GM10248 (cell line): ENCODE data around the gene MCHR1.

ENCODE experiments used
- CTCF ChIA-PET: fragments of 300-600 bp; sonication (Branson Sonifier 250); formaldehyde crosslinking; extraction: SDS; loops from one replicate; lab custom pipeline; 2021; ENCODE audit warnings: antibody characterized with exemption; lab: Yijun Ruan, JAX
- POLR2A ChIA-PET: fragments of 350-650 bp; sonication (Branson Sonifier 250); formaldehyde crosslinking; extraction: SDS; loops from one replicate; lab custom pipeline; 2020; ENCODE audit warnings: antibody characterized with exemption; lab: Yijun Ruan, JAX
- DNase-seq: peaks from one replicate; pipeline ENCODE4 v3.0.0; 2012; ENCODE audit errors: extremely low spot score
- CTCF ChIP-seq: IDR thresholded peaks from 2 replicates; pipeline ENCODE4 v1.5.1; 2012; ENCODE audit warnings: mild to moderate bottlenecking, low read depth; ENCODE audit errors: extremely low read depth, missing control alignments, control extremely low read depth

Gene MCHR1

GRCh38 chr22:40679249-40679963 is at the start of gene MCHR1:
Gene MCHR1, plus strand, starts transcription at chr22:40679484. Its CDS starts 169 bp downstream, at chr22:40679653.
- no peak for TF ChIP-seq CTCF
- ChIA-PET POLR2A (no interaction called here), CTCF (interaction anchor here (0.9 to 1.6 kb wide), 3 partner anchors 81 to 220 kb away, joined by 3 read pairs; no protein-coding TSS in a partner anchor)
- DNase-seq: no peak

DNA sequence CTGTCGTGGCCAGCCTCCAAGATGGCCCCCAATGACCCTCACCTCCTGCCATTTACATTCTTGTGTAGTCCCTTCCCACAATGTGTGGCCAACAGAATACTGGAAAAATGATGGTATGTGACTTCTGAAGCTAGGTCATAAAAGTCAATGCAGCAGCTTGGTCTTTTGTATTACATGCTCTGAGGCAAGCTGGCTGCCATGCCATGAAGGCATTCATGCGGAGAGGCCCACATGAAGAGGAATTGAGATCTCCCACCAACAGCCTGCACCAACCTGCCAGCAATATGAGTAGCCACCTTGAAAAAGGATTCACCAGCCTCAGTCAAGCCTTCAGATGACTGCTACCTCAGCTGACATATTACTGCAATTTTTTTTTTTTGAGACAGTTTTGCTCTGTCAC is 47.4 kb upstream of the MCHR1 start:
- no peak for TF ChIP-seq CTCF
- ChIA-PET CTCF (interaction anchor here (0.9 to 3.5 kb wide), 6 partner anchors 9 to 267 kb away, joined by 3 to 21 read pairs (median 6); no protein-coding TSS in a partner anchor), POLR2A (no interaction called here)
- no peak for DNase-seq

- CTCF ChIA-PET: interaction anchor here (1.0 to 4.7 kb wide), 8 partner anchors 8 to 196 kb away, joined by 3 to 29 read pairs (median 8); no protein-coding TSS in a partner anchor
- POLR2A ChIA-PET: no interaction called here
- no peak for TF ChIP-seq CTCF
- no peak for DNase-seq
These were observed 46.2 kb upstream of the MCHR1 start for GRCh38 chr22:40633036-40633435.

GRCh38 chr22:40634119-40634903 is 45.0 kb upstream of the MCHR1 start:
- ChIA-PET POLR2A (no interaction called here), CTCF (interaction anchor here (1.0 to 4.7 kb wide), 7 partner anchors 9 to 198 kb away, joined by 3 to 29 read pairs (median 9); no protein-coding TSS in a partner anchor)
- no peak for TF ChIP-seq CTCF
- no peak for DNase-seq

DNA sequence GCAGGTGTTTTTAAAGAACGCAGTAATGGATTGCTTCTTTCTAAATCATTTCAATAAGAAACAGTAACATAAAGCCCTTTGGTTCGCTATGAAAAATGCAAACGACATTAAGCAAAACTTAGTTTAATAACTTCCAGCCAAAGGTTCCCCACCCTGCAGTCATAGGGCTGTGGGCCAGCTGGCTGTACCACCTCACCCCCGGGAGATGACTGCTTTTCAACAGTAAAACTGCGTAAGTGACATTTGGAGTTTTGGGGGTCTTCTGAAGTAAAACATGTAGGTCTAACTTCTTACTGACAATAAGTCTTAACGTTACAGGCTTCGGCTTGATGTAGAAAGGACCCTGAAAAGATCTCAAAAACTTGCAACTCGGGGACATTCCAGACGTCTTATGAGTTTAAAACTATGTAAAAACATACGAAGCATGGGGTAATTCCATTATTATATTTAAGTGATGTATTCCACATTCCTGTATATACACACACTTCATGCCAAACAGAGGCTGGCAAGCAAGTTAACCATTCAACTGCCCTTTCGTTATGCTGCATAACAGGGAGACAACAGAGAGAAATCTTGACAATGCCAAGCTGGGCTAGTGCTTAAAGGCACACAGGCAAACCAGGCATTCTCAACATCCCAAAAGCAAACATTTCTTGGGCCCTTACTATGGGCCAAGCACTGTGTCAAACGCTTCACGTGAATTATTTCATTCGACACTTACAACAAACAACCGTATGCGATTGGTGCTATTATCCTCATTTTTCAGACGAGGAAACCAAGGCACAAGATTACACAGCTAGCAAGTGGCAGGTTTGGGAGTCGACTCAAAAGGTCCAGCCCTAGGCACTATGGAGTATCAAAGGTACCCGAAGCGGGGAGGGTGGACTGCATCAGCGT is 44.0 kb upstream of the MCHR1 start:
- DNase-seq: no peak
- no peak for TF ChIP-seq CTCF
- CTCF ChIA-PET: interaction anchor here (1.9 to 4.7 kb wide), 3 partner anchors 13 to 199 kb away, joined by 6 to 29 read pairs (median 11); no protein-coding TSS in a partner anchor
- POLR2A ChIA-PET: no interaction called here
